ENCODE measurements around the gene TMEM74B. TPM values are rescaled to one million over a fixed set of nuclear protein-coding genes. Genes with fewer than 3 reads are reported as not detected.
A peak's percentile ranks its signal among the peaks of the same experiment; 100 is the strongest.
"Not testable (repeated sequence)": the region's sequence is repeated elsewhere in the genome, so short reads cannot be mapped to it uniquely, and the experiment has no call there.

The TMEM74B gene
- 0.36 and 0.61 TPM in 2 replicates for total RNA-seq

DNA sequence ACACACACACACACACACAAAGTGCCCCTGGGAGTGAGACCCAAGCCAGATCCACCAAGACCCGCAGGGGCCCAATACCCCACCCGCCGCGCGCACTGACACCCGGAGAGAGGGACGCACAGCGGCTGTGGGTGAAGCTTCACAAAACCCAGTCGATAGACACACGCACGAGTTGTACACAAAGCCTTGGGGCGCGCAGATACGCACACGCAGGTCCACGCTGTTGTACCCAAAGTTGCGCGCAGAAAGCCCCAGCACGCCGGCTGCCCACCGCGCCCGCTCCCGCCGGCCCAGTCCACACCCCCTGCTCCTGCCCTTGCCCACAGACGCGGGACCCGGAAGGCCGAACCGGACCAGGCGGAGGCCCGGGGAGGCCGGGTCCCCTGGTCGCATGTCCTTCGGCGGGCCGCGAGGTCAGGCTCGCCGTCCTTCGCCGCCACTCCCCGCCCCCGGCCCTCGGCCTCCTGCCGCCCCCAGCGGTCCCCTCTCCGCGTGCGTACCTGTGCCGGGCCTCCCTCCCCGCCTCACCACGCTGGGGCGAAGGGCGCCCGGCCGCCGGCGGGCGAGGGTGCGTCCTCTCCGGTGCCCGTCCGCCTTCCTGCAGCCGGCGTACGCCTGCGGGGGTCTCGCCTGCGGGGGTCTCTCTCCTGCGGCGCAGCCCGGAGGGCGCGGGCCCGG lies at the start of gene TMEM74B:
TMEM74B (minus strand) TSS at position 344 of the 678 bp plus-strand sequence. CDS start 1,180 bp downstream, outside the sequence.
- intact Hi-C loops (cut with micrococcal nuclease): loop anchor here (1.0 to 10.0 kb wide), 4 partner anchors 28 to 210 kb away; partner anchors contain the start of gene PSMF1
- Mint-ChIP-seq H3K4me1 (ENCODE audit: low read depth) (peaks cover 6% of the 10 kb centered on the region), H3K9me3 (no peaks in the 10 kb centered on the region), H3K27me3 (ENCODE audit: insufficient read depth) (peaks cover 28% of the 10 kb centered on the region), H3K27ac (no peak within 1 kb of the TSS), H3K4me3 (peak within 1 kb of the TSS; percentile 76), H3K36me3 (ENCODE audit: low read depth) (no peaks in the 10 kb centered on the region)
- no peak for DNase-seq (ENCODE audit: low spot score)

- no peak for DNase-seq (ENCODE audit: low spot score)
- H3K36me3 Mint-ChIP-seq (ENCODE audit: low read depth): no peaks in the 10 kb centered on the region
- peaks cover 11% of the 10 kb centered on the region for H3K4me1 Mint-ChIP-seq (ENCODE audit: low read depth)
- no peak overlapping the region for H3K27ac Mint-ChIP-seq
- H3K27me3 Mint-ChIP-seq (ENCODE audit: insufficient read depth): peaks cover 28% of the 10 kb centered on the region
- no peaks in the 10 kb centered on the region for H3K9me3 Mint-ChIP-seq
- no peak overlapping the region for H3K4me3 Mint-ChIP-seq
- intact Hi-C loops (cut with micrococcal nuclease): no loop called here
Observed at GRCh38 chr20:1232286-1233111, 47.7 kb upstream of the TMEM74B start.

DNA sequence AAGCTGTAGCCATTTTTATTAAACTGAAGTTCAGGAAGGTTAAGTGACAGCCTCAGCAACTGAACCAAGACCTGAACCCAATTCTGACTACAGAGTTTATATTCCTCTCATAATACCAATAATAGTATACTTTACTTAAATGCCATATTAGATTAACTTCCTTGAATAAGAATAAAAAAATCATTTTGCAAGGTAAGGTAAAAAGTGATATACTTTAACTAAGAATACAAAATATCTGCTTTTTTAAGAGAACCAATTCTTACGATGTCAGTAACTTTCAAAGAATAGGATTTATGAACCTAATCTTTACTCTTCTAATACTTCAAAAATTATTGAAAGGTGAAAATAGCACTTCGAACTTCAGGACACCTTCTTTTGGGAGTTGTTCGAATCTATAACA lies 44.8 kb upstream of the TMEM74B start:
- Mint-ChIP-seq H3K27ac (no peak overlapping the region), H3K27me3 (ENCODE audit: insufficient read depth) (peaks cover 35% of the 10 kb centered on the region)
- intact Hi-C loops (cut with micrococcal nuclease): loop anchor here (5.0 to 10.0 kb wide), 4 partner anchors 73 to 425 kb away; partner anchors contain the start of genes NSFL1C and SIRPG

DNA sequence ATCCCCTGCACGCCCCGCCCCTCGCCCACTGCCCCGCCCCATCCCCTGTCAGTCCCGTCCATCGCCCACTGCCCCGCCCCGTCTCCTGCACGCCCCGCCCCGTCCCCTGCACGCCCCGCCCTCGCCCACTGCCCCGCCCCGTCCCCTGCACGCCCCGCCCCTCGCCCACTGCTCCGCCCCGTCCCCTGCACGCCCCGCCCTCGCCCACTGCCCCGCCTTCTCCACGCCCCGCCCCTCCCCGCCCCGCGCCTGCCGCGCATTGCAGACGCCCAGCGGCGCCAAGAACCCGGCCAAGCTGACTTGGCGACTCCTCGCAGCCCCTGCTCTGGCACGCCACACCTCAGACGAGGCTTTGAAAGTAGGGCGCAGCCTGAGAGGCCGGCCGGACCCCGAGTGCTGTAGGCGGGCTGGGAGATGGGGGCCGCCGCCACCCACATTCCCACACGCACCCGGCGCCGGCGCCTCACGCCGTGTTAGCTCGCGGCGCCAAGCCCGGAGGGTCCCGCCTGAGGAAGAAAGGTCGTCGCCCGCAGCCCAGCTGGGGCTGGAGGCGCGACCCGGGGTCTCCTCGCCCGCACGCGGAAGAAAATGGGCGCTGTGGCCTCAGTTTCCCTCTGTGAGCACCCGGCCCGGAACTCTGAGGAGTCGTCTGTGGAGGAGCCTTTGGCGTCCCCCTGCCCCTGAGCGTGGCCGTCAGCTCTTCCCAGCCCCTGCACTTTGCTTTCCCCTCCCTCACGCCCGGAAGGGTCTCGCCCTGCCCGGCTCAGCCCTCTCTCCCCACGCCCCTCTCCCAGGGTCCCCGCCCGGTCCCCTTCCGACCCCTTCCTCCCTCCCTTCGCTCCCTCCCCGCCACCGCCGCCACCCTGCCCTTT lies 41.2 kb upstream of the TMEM74B start, which contains the start of gene RAD21L1:
RAD21L1 (plus strand) TSS at position 262 of the 872 bp plus-strand sequence. CDS start 2,410 bp downstream, outside the sequence.
- Mint-ChIP-seq H3K4me1 (ENCODE audit: low read depth) (peaks cover 7% of the 10 kb centered on the region), H3K4me3 (peak within 1 kb of the TSS; percentile 84), H3K27me3 (ENCODE audit: insufficient read depth) (peaks cover 36% of the 10 kb centered on the region), H3K27ac (no peak within 1 kb of the TSS), H3K9me3 (no peaks in the 10 kb centered on the region), H3K36me3 (ENCODE audit: low read depth) (no peaks in the 10 kb centered on the region)
- intact Hi-C loops (cut with micrococcal nuclease): loop anchor here (1.0 to 10.0 kb wide), 9 partner anchors 11 to 429 kb away; partner anchors contain the start of genes NSFL1C, PSMF1, SIRPG and SNPH
- peak; percentile 57 for DNase-seq (ENCODE audit: low spot score)

More for the DNA sequence above, 44.8 kb upstream of the TMEM74B start:
- Mint-ChIP-seq H3K36me3 (ENCODE audit: low read depth) (no peaks in the 10 kb centered on the region), H3K9me3 (no peaks in the 10 kb centered on the region), H3K4me1 (ENCODE audit: low read depth) (peaks cover 11% of the 10 kb centered on the region), H3K4me3 (no peak overlapping the region)
- no peak for DNase-seq (ENCODE audit: low spot score)

GRCh38 chr20:1225263-1225782 lies 40.5 kb upstream of the TMEM74B start:
- DNase-seq (ENCODE audit: low spot score): no peak
- intact Hi-C loops (cut with micrococcal nuclease): loop anchor here (1.0 to 10.0 kb wide), 7 partner anchors 10 to 429 kb away; partner anchors contain the start of genes NSFL1C, PSMF1, SIRPG and SNPH
- Mint-ChIP-seq H3K4me1 (ENCODE audit: low read depth) (peaks cover 7% of the 10 kb centered on the region), H3K27ac (no peak overlapping the region), H3K36me3 (ENCODE audit: low read depth) (no peaks in the 10 kb centered on the region), H3K4me3 (peak overlapping the region; percentile 77), H3K9me3 (no peaks in the 10 kb centered on the region), H3K27me3 (ENCODE audit: insufficient read depth) (peaks cover 36% of the 10 kb centered on the region)

GRCh38 chr20:1224205-1224890 lies 39.6 kb upstream of the TMEM74B start:
- intact Hi-C loops (cut with micrococcal nuclease): loop anchor here (10.0 kb wide), 1 partner anchor 430 kb away; the partner anchor contains the start of gene SIRPG
- no peaks in the 10 kb centered on the region for H3K36me3 Mint-ChIP-seq (ENCODE audit: low read depth)
- no peaks in the 10 kb centered on the region for H3K9me3 Mint-ChIP-seq
- DNase-seq (ENCODE audit: low spot score): no peak
- peaks cover 7% of the 10 kb centered on the region for H3K4me1 Mint-ChIP-seq (ENCODE audit: low read depth)
- peaks cover 38% of the 10 kb centered on the region for H3K27me3 Mint-ChIP-seq (ENCODE audit: insufficient read depth)
- H3K4me3 Mint-ChIP-seq: peak overlapping the region; percentile 52
- H3K27ac Mint-ChIP-seq: no peak overlapping the region

DNA sequence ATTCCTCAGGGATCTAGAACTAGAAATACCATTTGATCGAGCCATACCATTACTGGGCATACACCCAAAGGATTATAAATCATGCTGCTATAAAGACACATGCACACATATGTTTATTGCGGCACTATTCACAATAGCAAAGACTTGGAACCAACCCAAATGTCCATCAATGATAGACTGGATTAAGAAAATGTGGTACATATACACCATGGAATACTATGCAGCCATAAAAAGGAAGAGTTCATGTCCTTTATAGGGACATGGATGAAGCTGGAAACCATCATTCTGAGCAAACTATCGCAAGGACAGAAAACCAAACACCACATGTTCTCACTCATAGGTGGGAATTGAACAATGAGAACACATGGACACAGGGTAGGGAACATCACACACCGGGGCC lies 38.0 kb upstream of the TMEM74B start:
- H3K9me3 Mint-ChIP-seq; H3K4me3 Mint-ChIP-seq; DNase-seq (ENCODE audit: low spot score); H3K4me1 Mint-ChIP-seq (ENCODE audit: low read depth); H3K27ac Mint-ChIP-seq; H3K36me3 Mint-ChIP-seq (ENCODE audit: low read depth): not testable (repeated sequence)
- intact Hi-C loops (cut with micrococcal nuclease): loop anchor here (10.0 kb wide), 1 partner anchor 432 kb away; the partner anchor contains the start of gene SIRPG
- H3K27me3 Mint-ChIP-seq (ENCODE audit: insufficient read depth): peaks cover 37% of the 10 kb centered on the region

DNA sequence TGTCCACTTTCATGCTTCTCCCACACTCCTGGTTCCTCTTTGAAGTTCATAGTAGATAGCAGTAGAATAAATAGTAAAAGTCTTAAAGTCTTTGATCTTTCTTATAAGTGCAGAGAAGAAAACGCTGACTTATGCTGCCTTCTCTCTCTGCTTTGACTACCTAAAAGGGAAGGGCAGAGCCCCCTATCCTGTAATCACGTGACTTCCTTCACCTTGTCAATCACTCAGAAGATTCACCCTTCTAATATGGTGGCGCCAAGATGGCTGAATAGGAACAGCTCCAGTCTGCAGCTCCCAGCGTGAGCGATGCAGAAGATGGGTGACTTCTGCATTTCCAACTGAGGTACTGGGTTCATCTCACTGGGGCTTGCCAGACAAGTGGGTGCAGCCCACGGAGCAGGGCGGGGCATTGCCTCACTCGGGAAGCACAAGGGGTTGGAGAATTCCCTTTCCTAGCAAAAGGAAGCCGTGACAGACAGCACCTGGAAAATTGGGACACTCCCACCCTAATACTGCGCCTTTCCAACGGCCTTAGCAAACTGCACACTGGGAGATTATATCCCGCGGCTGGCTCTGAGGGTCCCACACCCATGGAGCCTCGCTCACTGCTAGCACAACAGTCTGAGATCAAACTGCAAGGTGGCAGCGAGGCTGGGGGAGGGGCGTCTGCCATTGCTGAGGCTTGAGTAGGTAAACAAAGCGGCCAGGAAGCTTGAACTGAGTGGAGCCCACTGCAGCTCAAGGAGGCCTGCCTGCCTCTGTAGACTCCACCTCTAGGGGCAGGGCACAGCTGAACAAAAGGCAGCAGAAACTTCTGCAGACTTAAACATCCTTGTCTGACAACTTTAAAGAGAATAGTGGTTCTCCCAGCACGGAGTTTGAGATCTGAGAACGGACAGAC lies 32.0 kb upstream of the TMEM74B start:
- H3K36me3 Mint-ChIP-seq (ENCODE audit: low read depth); intact Hi-C loops (cut with micrococcal nuclease); H3K4me3 Mint-ChIP-seq; H3K9me3 Mint-ChIP-seq; DNase-seq (ENCODE audit: low spot score): not testable (repeated sequence)
- Mint-ChIP-seq H3K27ac (peak overlapping the region; percentile 6), H3K4me1 (ENCODE audit: low read depth) (peaks cover 38% of the 10 kb centered on the region), H3K27me3 (ENCODE audit: insufficient read depth) (peaks cover 28% of the 10 kb centered on the region)

- Mint-ChIP-seq H3K9me3 (no peaks in the 10 kb centered on the region), H3K4me3 (peak overlapping the region; percentile 37), H3K36me3 (ENCODE audit: low read depth) (no peaks in the 10 kb centered on the region), H3K27me3 (ENCODE audit: insufficient read depth) (peaks cover 21% of the 10 kb centered on the region), H3K27ac (peak overlapping the region; percentile 89), H3K4me1 (ENCODE audit: low read depth) (peaks cover 38% of the 10 kb centered on the region)
- DNase-seq (ENCODE audit: low spot score): no peak
- intact Hi-C loops (cut with micrococcal nuclease): loop anchor here (1.0 kb wide), 4 partner anchors 10 to 396 kb away; partner anchors contain the start of gene FKBP1A
Observed at GRCh38 chr20:1215386-1216170, 30.8 kb upstream of the TMEM74B start.

GRCh38 chr20:1214838-1215261 lies 30.1 kb upstream of the TMEM74B start:
- H3K27me3 Mint-ChIP-seq (ENCODE audit: insufficient read depth): peaks cover 18% of the 10 kb centered on the region
- intact Hi-C loops (cut with micrococcal nuclease): loop anchor here (1.0 to 5.0 kb wide), 5 partner anchors 10 to 396 kb away; partner anchors contain the start of gene FKBP1A
- H3K27ac Mint-ChIP-seq: no peak overlapping the region
- no peak for DNase-seq (ENCODE audit: low spot score)
- no peaks in the 10 kb centered on the region for H3K36me3 Mint-ChIP-seq (ENCODE audit: low read depth)
- H3K9me3 Mint-ChIP-seq: no peaks in the 10 kb centered on the region
- H3K4me3 Mint-ChIP-seq: peak overlapping the region; percentile 37
- peaks cover 38% of the 10 kb centered on the region for H3K4me1 Mint-ChIP-seq (ENCODE audit: low read depth)
